Activated T-helper 9 cell treated with anti-CD3 and anti-CD28 coated beads, Interleukin-2, amount 50 U/mL, for 16 hours (primary cell): ENCODE measurements around the gene RAI1.
A peak's percentile ranks its signal among the peaks of the same experiment; 100 is the strongest.

Experiments
- DNase-seq: peaks from one replicate; pipeline ENCODE4 v3.0.0-alpha.2; 2020; ENCODE audit warnings: low read depth

Gene RAI1

GRCh38 chr17:17816831-17817551 lies 135.7 kb downstream of the RAI1 start:
- DNase-seq: no peak

GRCh38 chr17:17817552-17817947 lies 136.3 kb downstream of the RAI1 start:
- no peak for DNase-seq

- no peak for DNase-seq
Measured at GRCh38 chr17:17818088-17818526, 136.8 kb downstream of the RAI1 start.

GRCh38 chr17:17819111-17819510 lies 137.9 kb downstream of the RAI1 start:
- no peak for DNase-seq

GRCh38 chr17:17819561-17819995 lies 138.3 kb downstream of the RAI1 start:
- DNase-seq: peak; percentile 58

- no peak for DNase-seq
Measured at GRCh38 chr17:17820046-17820445, 138.8 kb downstream of the RAI1 start.

GRCh38 chr17:17820463-17821158 lies 139.4 kb downstream of the RAI1 start:
- no peak for DNase-seq

GRCh38 chr17:17822189-17822588 lies 140.9 kb downstream of the RAI1 start:
- no peak for DNase-seq

- no peak for DNase-seq
Measured at GRCh38 chr17:17822616-17823015, 141.4 kb downstream of the RAI1 start.

- DNase-seq: peak; percentile 67
Measured at GRCh38 chr17:17823433-17824118, 142.3 kb downstream of the RAI1 start.

GRCh38 chr17:17824119-17824782 lies 143.0 kb downstream of the RAI1 start:
- DNase-seq: no peak

- DNase-seq: no peak
Measured at GRCh38 chr17:17824783-17825614, 143.7 kb downstream of the RAI1 start.

GRCh38 chr17:17826342-17826713 lies 145.1 kb downstream of the RAI1 start:
- no peak for DNase-seq

- no peak for DNase-seq
Measured at GRCh38 chr17:17826942-17827785, 145.9 kb downstream of the RAI1 start.

GRCh38 chr17:17827826-17828621 lies 146.8 kb downstream of the RAI1 start:
- no peak for DNase-seq

GRCh38 chr17:17830269-17830567 lies 149.0 kb downstream of the RAI1 start:
- no peak for DNase-seq

- no peak for DNase-seq
Measured at GRCh38 chr17:17830740-17831207, 149.5 kb downstream of the RAI1 start.

- no peak for DNase-seq
Measured at GRCh38 chr17:17831208-17832031, 150.2 kb downstream of the RAI1 start.

GRCh38 chr17:17832032-17832363 lies 150.7 kb downstream of the RAI1 start:
- DNase-seq: no peak
